ENCODE results near the gene MOSMO. TPM values are rescaled to one million over a fixed set of nuclear protein-coding genes. Genes with fewer than 3 reads are reported as not detected.

Gene MOSMO
- total RNA-seq, 1 experiment from 2014 or later: 27.6 TPM

Other genes starting within 250 kb of the MOSMO start
- 68.3 TPM for gene NPIPB4, start 150.4 kb upstream of the MOSMO start, total RNA-seq (2021; ENCODE audit: unreplicated experiment)
- 249 TPM for gene UQCRC2, start 54.8 kb upstream of the MOSMO start, total RNA-seq (2021; ENCODE audit: unreplicated experiment)
- not detected for gene PDZD9, start 7.0 kb upstream of the MOSMO start, total RNA-seq (2021; ENCODE audit: unreplicated experiment)
- gene VWA3A, start 84.4 kb downstream of the MOSMO start, total RNA-seq (2021; ENCODE audit: unreplicated experiment): not detected
- gene SDR42E2, start 154.4 kb downstream of the MOSMO start, total RNA-seq (2021; ENCODE audit: unreplicated experiment): 0.27 TPM
- 31.0 TPM for gene EEF2K, start 198.2 kb downstream of the MOSMO start, total RNA-seq (2021; ENCODE audit: unreplicated experiment)